HG03196 (cell line): Measurements from ENCODE around the gene TBL1XR1.
A peak's percentile ranks its signal among the peaks of the same experiment; 100 is the strongest.
"Not testable (repeated sequence)": the region's sequence is repeated elsewhere in the genome, so short reads cannot be mapped to it uniquely, and the experiment has no call there.

ENCODE experiments used
- ATAC-seq: cut with Tn5 transposase; IDR thresholded peaks from one replicate; pipeline ENCODE4 v1.9.1; 2021; ENCODE audit not compliant: unreplicated experiment

TBL1XR1 gene

GRCh38 chr3:177184602-177185001 lies 12.7 kb downstream of the TBL1XR1 start:
- ATAC-seq = peak; percentile 88

DNA sequence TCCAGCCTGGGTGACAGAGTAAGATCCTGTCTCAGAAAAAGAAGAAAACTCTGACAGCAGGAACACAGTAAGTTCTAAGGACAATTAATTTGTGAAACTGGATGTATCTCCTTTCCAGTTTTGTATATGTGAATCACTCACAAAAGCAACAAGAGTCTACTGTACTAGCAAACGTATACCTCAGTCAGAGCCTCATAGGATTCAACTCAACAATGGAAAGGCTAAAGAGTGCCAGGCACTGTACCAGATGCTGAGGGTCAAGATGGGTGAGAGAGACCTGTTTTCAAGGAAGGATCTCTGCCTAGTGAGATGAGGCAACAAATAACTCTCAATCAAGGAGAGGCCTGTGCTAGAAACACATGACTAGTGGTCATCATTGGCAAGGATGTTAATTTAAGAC lies 14.9 kb downstream of the TBL1XR1 start:
- ATAC-seq = no peak

DNA sequence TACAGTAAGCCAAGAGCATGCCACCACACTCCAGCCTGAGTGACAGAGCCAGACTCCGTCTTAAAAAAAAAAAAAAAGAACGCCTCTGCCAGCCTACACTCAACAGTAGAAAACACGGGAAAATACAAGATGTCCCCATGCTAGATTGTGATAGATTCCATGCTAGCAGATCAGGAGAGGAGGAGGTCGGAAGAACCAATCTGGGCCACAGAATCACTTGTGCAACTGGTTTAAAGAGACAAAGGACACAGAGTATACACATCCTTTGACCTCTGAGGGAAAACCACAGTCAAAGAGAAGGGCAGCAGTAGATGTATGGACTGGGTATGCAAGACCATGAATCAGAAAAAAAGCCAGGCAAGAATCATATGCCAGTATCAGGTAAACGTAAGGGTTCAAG lies 15.9 kb downstream of the TBL1XR1 start:
- no peak for ATAC-seq

GRCh38 chr3:177180506-177180905 lies 16.8 kb downstream of the TBL1XR1 start:
- no peak for ATAC-seq

DNA sequence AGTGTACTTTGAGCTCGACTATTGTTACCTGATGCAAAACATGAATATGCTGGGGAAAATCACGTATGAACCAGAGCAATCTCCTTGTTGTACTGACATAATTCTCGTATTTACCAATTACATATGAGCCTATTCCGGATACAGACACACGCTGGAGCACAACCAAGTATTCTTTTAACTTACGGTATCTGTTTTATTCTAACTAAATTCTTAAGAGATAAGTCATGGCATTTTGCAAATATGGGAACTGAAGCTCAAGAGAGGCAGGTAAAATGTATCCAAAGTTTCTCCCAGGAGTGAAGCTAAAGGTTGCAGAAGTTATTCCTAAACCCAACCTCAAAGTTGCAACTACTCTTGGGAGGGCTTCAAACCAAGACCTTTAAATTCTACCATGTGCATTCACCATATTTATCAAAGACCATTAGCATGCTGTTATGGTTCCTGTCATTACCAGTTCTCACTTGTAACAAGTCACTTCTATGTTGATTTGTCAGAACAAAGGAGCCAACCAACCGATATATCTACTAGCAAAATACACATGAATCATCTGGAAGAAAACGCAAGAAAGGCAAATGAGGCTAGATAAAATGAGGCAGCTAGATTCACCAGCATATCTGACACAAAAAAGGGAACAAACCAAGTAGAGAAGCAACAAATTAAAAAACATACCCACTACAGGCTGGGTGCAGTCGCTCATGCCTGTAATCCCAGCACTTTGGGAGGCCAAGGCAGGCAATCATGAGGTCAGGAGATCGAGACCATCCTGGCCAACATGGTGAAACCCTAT lies 17.8 kb downstream of the TBL1XR1 start:
- ATAC-seq = no peak

DNA sequence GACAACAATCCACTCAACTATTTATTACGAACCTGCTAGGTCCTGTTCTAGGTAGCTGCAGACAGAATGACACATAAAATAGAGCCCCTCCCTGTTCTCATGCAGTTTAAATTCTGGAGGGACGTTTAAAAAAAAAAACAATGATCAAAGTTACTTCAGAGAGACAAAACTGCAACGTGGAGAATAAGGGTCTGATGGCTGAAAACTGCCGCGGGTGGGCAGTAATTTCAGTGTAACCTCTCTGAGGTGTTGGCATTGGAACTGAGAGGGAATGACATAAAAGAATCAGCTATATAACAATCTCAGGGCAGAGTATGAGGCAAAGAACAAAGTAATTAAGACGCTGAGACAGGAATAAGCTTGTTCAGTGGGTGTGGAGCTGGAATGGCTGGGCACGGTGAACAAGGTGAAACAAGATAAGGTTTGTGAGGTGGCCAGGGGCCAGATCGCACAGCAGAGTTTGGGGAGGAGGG lies 19.5 kb downstream of the TBL1XR1 start:
- no peak for ATAC-seq

DNA sequence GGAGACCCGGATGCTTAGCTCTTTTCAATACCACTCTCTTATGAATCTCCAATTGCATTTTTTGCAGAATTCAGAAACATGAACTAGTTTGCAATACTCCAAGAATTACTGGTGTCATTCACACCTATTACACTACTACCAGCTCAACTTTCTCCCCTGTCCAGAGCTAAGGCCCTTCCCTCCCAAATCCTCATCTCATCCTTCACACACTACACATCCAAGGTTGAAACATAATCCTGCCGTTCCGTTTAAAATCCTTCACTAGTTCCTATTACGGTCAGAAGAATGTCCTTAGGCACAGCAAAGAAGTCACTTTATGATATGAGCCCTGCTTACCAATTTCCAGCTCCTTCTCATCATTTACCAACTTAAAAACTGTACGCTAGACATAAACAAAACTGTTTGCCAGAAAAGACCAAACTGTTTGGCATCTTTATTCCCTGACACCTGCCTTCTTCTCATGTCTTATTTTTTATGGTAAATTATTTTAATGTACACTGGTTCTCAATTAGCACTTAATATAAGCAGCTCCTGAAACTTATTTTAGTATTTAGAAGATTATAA lies 22.6 kb downstream of the TBL1XR1 start:
- no peak for ATAC-seq

- ATAC-seq = no peak
Measured at GRCh38 chr3:177169936-177170722, 27.2 kb downstream of the TBL1XR1 start.

DNA sequence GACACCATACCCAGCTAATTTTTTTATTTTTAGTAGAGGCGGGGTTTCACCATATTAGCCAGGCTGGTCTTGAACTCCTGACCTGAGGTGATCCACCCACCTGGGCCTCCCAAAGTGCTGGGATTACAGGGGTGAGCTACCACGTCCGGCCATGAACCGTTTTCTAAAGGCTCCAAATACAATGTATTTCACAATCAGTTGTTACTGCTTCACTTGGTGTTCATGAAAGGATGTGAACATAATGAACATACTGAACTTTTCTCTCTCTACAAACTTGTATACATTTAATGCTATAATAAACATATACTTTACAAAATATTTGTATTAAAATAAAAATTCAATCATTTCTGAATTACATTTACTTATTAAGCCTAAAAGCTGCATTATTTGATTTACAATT lies 28.9 kb downstream of the TBL1XR1 start:
- no peak for ATAC-seq

GRCh38 chr3:177162742-177163141 lies 34.5 kb downstream of the TBL1XR1 start:
- no peak for ATAC-seq

DNA sequence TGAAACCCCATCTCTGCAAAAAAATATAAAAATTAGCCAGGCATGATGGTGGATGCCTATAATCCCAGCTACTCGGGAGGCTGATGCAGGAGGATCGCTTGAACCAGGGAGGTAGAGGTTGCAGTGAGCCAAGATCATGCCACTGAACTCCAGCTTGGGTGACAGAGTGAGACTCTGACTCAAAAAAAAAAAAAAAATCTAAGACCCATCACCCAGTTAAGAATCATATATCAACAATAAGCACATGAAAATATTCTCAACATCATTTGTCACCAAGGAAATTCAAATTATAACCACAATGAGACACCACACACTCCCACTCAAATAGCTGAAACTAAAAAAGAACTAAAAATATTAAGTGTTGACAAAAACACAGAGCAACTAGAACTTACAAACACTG lies 35.7 kb downstream of the TBL1XR1 start:
- ATAC-seq = not testable (repeated sequence)

DNA sequence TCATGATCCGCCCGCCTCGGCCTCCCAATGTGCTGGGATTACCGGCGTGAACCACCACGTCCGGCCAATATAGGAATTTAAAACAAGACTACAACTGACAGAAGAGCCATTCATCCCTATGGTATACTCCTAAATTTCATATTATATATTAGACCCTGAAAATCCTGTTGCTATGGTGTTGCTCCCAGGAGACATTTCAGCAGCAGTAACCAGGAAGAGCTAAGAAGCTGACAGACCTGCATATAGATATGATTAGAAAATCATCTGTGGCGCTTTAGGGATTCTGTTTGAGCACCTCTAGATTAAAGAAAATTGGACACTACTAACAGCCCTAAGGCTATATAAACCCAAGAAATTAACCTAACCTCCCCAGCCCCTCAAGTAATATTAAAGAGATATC lies 38.8 kb downstream of the TBL1XR1 start:
- ATAC-seq = no peak

DNA sequence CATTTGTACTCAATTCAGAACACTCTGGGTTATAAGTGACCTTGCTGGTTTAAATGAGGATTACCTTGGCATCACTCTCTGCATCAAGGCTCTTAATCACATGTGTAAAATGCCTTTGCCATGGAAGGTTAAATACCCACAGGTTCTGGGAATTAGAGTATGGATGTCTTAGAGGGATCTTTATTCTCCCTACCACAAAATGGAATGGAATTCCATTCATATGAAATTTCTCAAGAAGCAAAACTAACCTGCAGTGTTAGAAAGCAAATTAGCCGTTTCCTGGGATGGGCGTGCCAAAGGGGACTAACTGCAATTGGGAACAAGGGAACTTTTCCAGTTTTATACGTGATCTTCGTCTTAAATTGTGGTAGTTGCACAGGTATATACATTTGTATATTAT lies 39.8 kb downstream of the TBL1XR1 start:
- no peak for ATAC-seq

DNA sequence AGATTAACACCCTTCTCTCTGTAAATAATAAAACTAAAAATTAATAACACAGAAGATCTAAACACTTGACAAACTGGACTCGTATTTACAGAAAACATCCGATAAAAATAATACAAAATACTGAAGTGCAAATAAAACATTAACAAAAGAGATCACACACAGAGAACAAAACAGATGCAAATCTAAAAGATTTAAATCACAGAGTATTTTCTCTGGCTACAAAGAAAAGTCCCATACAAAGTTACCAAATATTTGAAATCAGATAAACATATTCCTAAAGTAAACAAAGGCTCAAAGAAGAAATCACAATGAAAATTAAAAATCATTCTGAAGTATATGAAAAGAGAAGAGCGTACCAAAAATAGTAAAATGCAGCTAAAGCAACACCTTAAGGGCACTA lies 42.5 kb downstream of the TBL1XR1 start:
- ATAC-seq = no peak

- ATAC-seq = peak; percentile 61
Measured at GRCh38 chr3:177150970-177151627, 46.2 kb downstream of the TBL1XR1 start.

- no peak for ATAC-seq
Measured at GRCh38 chr3:177150218-177150916, 46.9 kb downstream of the TBL1XR1 start.

- ATAC-seq = no peak
Measured at GRCh38 chr3:177149106-177149505, 48.2 kb downstream of the TBL1XR1 start.

- ATAC-seq = no peak
Measured at GRCh38 chr3:177147790-177148189, 49.5 kb downstream of the TBL1XR1 start.

GRCh38 chr3:177146646-177147045 lies 50.6 kb downstream of the TBL1XR1 start:
- no peak for ATAC-seq

DNA sequence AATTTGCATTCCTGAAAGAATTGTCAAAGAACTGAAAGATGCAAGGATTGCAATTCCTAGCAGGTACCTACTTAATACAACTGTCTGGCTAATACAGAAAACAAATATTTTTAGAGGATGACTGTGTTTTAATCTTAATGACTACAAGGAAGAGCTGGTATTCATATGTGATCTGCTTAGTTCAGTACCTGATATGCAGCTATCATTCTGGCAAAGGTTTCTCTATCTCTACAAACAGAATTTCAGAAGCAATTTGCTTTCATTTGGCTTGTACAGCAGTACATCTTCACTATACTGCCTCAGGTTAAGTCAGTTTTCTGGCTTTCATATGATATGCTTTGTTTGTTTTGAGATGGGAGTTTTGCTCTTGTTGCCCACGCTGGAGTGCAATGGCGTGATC lies 51.3 kb downstream of the TBL1XR1 start:
- no peak for ATAC-seq

GRCh38 chr3:177145381-177145780 lies 51.9 kb downstream of the TBL1XR1 start:
- peak; percentile 26 for ATAC-seq
